HG02840 (cell line): ENCODE data around the gene PLSCR4.

Experiments
- ATAC-seq: cut with Tn5 transposase; IDR thresholded peaks from one replicate; pipeline ENCODE4 v1.9.1; 2021; ENCODE audit warnings: mild to moderate bottlenecking, moderate library complexity, moderate number of reproducible peaks; ENCODE audit not compliant: unreplicated experiment, low FRiP score

PLSCR4 gene

DNA sequence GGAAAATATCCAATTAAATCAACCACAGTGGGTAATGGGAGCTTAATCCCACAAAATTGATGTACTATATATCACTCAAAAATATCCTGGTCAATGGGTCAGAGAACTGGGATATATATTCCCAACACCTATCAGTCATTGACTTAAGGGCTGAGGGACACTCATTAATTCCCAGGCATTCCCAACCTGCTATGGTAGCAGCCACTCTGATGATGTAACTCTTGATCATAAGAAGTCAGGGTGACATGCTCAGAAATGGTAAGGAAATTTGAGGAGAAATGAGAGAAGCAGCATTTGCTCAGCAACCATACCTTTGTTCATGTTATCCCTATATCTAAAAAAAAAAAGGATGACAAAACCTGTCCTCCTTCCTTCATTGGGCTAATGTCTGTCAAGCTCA lies 86.8 kb downstream of the PLSCR4 start:
- no peak for ATAC-seq

GRCh38 chr3:146163584-146163983 lies 87.3 kb downstream of the PLSCR4 start:
- no peak for ATAC-seq

DNA sequence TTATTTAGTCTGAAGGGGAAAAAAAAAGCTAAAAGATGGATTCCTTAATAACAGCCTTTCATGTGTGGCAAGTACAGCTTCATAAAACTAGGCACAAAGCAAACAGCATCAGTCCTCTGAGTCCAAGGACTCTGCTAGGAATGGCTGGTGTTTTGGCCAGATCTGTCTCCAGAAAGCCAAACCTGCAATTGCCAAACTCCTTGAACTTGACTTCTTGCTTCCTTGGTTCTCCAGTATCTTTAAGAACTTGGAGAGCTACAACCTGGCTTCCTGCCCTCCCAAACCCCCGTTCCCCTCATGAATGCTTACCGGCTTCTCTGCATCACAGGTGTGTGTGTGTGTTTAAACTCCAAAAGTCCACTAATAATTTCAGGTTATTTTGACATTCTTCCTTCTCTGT lies 88.3 kb downstream of the PLSCR4 start:
- no peak for ATAC-seq

DNA sequence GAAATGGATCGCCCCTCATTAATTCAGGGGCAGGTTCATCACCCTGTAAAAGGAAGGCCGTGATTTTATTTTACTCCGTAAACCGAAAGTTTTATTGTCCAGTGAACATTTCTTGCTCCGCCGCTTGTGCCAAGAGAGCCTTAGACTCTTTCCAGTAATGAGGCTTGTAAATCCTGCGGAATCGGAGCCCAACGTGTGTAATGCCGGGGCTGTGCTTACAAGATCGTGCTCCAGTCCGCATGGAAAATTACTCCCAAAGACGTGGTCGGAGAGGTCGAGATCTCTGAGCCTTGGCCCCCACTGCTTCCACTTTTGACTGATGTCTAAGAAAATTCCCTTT lies 89.3 kb downstream of the PLSCR4 start:
- no peak for ATAC-seq

DNA sequence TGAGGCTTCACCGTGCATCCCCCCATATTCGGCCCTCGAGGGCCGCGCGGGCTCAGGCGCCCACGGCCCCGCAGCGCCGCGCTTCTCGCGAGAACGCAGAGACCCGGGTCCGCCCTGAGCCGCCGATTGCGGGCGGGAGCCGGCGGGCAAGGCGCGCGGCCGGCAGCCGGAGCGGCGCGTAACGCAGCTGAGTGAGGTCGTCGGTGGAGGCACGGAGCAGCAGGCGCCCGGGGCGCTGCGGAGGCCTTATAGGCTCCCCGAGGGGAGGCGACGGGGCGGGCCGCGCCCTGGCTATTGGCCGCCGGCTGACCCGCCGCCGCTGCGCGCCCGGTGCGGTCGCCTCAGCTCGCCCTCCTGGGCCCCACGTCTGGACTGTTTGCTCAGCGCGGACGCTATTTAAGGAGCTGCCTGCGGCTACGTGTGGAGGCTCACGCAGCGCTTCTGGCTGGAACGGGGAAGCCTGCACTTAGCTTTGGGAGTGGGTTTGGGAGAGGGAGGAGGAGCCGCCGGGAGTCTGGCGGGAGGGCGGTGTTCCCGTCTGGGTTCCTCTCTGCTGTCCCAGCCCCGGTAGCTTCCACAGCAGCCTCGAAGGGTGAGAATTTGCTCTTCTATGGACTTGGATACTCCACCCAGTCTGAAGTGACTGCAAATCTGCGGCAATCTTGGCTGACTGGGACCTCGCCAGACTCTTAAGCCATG lies 89.8 kb downstream of the PLSCR4 start, which contains the start of gene PLOD2:
Gene PLOD2, minus strand, starts transcription at position 221 of the 699 bp plus-strand sequence. Its CDS starts 195 bp downstream, at position 26.
- no peak for ATAC-seq

DNA sequence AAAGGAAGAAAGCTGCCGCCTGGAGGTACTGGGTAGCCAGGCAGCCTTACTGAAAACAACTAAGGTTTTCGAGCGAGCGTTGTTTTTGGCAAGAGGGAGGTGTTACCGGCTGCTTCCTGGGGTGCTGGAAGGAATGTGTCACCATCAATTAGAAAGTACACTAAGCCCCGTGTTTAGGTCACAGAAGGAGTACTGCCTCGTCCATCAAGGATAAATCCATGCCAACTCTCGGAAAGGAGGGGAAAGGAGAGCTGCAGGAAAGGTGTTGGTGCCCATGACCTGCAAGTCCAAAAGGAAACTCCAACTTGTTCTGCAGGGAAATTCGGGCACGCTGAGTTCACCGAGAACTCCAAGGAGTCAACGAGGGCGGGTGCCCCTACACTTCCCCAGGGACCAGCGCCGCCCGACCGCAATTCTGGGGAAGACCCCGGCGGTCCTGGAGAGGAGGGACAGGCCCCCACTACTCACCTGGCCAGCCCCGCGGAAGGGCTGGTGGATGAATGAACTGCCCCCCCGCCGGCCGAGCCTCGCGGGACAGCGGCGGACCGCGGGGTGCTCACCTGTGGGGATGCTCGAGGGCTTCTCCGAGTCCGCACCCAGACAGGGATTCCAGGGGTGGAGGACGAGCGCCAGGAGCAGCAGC lies 90.5 kb downstream of the PLSCR4 start:
- no peak for ATAC-seq

GRCh38 chr3:146159616-146160320 lies 91.1 kb downstream of the PLSCR4 start:
- ATAC-seq, result no peak

GRCh38 chr3:146159037-146159436 lies 91.9 kb downstream of the PLSCR4 start:
- no peak for ATAC-seq

DNA sequence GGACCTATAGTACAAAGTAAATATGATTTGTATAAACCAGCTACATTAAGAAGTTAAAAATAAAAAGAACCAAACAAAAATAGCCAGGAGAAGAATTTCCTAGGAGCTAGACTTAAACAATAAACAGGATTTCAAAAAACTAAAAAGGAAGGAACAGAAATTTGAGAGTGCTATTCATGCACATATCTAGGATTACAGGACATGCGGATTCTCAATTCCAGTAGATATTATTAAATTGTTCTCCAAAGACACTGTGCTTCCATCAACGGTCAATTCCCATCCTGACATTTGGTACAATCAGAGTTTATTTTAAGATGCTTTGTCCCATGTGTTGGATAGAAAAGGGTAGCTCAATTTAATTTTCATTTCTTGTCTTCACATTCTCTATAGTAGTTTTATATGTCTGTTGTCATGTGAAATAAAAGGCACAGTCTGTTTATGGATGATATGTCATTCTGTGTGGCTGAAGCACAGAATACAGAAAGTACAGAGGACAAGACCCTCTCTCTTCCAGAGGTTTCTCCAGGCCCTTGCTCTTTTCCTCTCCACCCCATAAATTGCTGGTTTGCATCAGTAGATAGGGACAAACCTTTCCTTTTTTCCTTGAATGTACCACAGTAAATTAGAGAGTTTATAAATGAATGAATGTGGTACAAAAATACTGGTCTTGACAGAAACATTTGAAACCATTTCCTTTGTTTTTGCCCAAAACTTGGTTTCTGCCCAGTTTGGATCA lies 93.4 kb downstream of the PLSCR4 start:
- ATAC-seq, result no peak

DNA sequence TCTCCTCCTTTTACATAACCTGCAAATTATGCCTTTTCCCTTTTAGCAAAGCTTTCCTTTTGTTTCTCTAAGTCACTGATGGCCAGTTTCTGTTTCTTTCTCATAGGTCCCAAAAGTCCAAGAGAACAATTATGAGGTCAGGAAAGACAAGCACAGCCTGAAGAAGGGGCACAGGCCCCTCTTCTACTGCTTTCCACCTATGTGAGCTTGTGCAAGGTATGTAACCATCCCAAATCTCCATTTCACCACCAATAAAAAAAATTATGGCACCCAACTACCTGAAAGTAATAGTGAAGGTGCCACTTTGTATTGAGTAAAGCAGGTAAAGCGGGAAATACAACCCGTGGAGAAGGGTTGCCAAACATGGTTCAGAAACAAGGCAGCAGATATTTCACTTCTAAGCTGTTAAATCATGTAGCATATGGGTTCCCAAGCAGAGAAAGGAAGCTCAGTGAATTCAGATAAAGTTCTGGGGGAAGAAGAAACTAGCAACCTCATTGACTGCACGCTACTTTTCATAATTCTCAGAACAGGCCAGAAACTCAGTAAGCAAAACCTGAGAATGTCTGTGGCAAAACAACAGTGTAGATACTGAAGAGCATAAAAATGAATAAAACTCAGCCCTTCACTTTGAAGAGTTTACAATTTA lies 94.1 kb downstream of the PLSCR4 start:
- no peak for ATAC-seq

- no peak for ATAC-seq
Observed at GRCh38 chr3:146156095-146156494, 94.8 kb downstream of the PLSCR4 start.

DNA sequence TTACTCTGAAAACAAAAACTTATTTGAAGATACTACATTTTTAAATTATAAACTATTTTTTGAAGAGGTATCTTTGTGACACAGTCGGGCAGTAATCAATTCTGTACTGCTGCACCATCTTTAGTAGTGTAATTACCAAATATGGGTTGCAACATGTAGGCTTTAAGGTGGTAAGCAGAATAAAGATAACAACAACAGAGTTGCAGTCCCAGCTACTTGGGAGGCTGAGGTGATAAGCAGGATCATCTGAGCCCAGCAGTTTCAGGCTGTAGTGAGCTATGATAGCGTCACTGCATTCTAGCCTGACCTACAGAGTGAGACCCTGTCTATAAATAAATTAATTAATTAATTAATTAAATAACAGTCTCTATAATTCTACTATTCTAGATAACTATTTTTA lies 95.9 kb downstream of the PLSCR4 start:
- ATAC-seq, result no peak

DNA sequence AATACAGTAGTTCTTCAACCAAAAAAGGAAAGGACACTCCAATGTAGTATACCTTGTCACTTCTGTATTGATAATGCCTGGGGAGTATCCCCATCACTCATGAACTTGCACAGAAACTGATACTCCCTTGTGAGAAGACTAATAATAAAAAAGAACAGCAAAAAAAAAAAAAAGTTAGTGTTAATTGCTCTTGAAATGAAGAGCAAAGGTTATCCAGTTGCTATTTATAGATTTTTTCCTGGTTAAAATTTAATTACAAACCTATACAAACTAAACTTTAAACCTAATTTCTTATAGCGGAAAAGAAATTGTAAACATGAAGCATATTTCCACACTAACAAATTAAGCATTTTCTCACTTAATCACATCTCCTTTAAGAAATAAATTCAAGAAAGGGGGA lies 96.6 kb downstream of the PLSCR4 start:
- no peak for ATAC-seq

- ATAC-seq, result no peak
Observed at GRCh38 chr3:146153429-146153828, 97.5 kb downstream of the PLSCR4 start.

GRCh38 chr3:146152834-146153233 lies 98.1 kb downstream of the PLSCR4 start:
- ATAC-seq, result no peak

DNA sequence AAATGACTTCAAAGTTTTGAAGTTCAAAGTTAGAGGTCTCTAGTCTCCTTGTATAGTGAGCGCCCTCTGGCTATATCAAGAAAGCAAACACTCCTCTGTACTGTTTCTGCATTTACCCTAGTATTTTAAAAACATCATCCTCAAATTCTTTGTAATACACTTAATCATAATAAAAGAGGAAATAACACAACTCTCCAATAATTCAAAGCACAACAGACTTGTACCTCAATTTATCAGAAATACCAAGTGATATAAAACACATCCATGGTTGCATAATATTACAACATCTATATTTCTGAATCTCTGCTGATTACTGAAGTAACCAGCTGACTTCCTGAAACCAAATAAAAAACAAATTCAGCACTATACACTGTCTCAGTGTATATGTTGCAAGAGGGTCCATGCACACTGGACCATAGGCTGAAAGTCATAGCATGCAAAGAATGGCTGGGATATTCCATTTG lies 102.4 kb downstream of the PLSCR4 start:
- no peak for ATAC-seq

- no peak for ATAC-seq
Observed at GRCh38 chr3:146145642-146146041, 105.3 kb downstream of the PLSCR4 start.

GRCh38 chr3:146142757-146143156 lies 108.1 kb downstream of the PLSCR4 start:
- ATAC-seq, result no peak
